Vagina (tissue), 2 donors: ENCODE data around the gene C6orf132.

Experiments
- POLR2A ChIP-seq, 2 donors: fragments of 450-650 bp; IDR thresholded peaks; one replicate each; pipeline ENCODE4 v1.6.1; 2017; ENCODE audit warnings: antibody characterized with exemption in 2 of 2, mild to moderate bottlenecking in 2 of 2, moderate library complexity in 2 of 2
- TF ChIP-seq, protein P1 (sequence below), 3 experiments: fragments of 450-650 bp in 2 of 3; fragments of 200-600 bp in 1 of 3; sonication (generic) in 1 of 3; IDR thresholded peaks; one replicate each; pipeline ENCODE4 v1.5.1; 2017 to 2019; ENCODE audit warnings: antibody characterized with exemption in 3 of 3, mild to moderate bottlenecking in 2 of 3, moderate library complexity in 2 of 3

DNA sequence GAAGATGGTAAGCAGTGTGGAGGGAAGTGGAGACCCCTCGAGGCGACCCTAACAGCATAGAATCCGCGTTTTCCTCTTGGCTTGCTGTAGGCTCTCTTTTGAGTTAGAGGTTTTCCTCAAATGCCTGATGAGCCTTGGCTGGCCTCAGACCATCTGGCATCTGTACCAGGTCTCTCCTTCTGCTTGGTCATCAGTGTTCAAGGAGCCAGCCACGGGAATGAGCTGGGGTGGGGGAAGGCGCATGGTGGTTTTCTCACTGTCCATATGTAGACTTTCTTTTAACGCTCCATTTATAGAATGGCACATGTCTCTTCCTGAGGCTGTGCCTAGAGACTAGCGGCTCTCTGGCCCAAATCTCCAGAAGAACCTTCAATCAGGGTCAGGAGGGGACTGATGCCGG lies 22.6 kb upstream of the C6orf132 start:
- TF ChIP-seq POLR2A (IDR thresholded peaks at IDR 0.05): no peak
- TF ChIP-seq, protein P1, sequence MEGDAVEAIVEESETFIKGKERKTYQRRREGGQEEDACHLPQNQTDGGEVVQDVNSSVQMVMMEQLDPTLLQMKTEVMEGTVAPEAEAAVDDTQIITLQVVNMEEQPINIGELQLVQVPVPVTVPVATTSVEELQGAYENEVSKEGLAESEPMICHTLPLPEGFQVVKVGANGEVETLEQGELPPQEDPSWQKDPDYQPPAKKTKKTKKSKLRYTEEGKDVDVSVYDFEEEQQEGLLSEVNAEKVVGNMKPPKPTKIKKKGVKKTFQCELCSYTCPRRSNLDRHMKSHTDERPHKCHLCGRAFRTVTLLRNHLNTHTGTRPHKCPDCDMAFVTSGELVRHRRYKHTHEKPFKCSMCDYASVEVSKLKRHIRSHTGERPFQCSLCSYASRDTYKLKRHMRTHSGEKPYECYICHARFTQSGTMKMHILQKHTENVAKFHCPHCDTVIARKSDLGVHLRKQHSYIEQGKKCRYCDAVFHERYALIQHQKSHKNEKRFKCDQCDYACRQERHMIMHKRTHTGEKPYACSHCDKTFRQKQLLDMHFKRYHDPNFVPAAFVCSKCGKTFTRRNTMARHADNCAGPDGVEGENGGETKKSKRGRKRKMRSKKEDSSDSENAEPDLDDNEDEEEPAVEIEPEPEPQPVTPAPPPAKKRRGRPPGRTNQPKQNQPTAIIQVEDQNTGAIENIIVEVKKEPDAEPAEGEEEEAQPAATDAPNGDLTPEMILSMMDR (IDR thresholded peaks at IDR 0.05): no peak
